HG02642 (cell line): ENCODE results near the gene AGPAT3.

Experiments used
- ATAC-seq: cut with Tn5 transposase; IDR thresholded peaks from one replicate; pipeline ENCODE4 v1.9.1; 2021; ENCODE audit warnings: mild to moderate bottlenecking; ENCODE audit not compliant: unreplicated experiment, poor library complexity

Gene AGPAT3

GRCh38 chr21:43918385-43918947, 53.4 kb downstream of the AGPAT3 start:
- ATAC-seq, result no peak

- no peak for ATAC-seq
Observed at GRCh38 chr21:43919283-43919682, 54.3 kb downstream of the AGPAT3 start.

GRCh38 chr21:43919871-43920801, 55.1 kb downstream of the AGPAT3 start:
- ATAC-seq, result no peak

GRCh38 chr21:43921571-43921978, 56.6 kb downstream of the AGPAT3 start:
- ATAC-seq, result no peak

GRCh38 chr21:43921979-43922945, 57.2 kb downstream of the AGPAT3 start:
- ATAC-seq, result peak; percentile 47

- no peak for ATAC-seq
Observed at GRCh38 chr21:43922949-43923348, 57.9 kb downstream of the AGPAT3 start.

- ATAC-seq, result no peak
Observed at GRCh38 chr21:43923391-43923790, 58.4 kb downstream of the AGPAT3 start.

GRCh38 chr21:43924421-43925095, 59.5 kb downstream of the AGPAT3 start:
- ATAC-seq, result no peak

- no peak for ATAC-seq
Observed at GRCh38 chr21:43925096-43925481, 60.1 kb downstream of the AGPAT3 start.

GRCh38 chr21:43925609-43926008, 60.6 kb downstream of the AGPAT3 start:
- no peak for ATAC-seq

GRCh38 chr21:43926196-43926595, 61.2 kb downstream of the AGPAT3 start:
- no peak for ATAC-seq

- ATAC-seq, result no peak
Observed at GRCh38 chr21:43927591-43928221, 62.7 kb downstream of the AGPAT3 start.

- ATAC-seq, result no peak
Observed at GRCh38 chr21:43928222-43929125, 63.5 kb downstream of the AGPAT3 start.

GRCh38 chr21:43929217-43929971, 64.4 kb downstream of the AGPAT3 start:
- ATAC-seq, result no peak

- ATAC-seq, result no peak
Observed at GRCh38 chr21:43930074-43930847, 65.2 kb downstream of the AGPAT3 start.

- ATAC-seq, result no peak
Observed at GRCh38 chr21:43930848-43931375, 65.9 kb downstream of the AGPAT3 start.

- ATAC-seq, result no peak
Observed at GRCh38 chr21:43931489-43931888, 66.5 kb downstream of the AGPAT3 start.
